HepG2 (cell line): ENCODE results near the gene PJA1. TPM values are rescaled to one million over a fixed set of nuclear protein-coding genes. Genes with fewer than 3 reads are reported as not detected.

ENCODE experiments used
- ATAC-seq: fragments of 200-7000 bp; cut with Tn5 transposase; 3 replicates; pipeline ENCODE4 v1.9.1; 2020; ENCODE audit warnings: mild to moderate bottlenecking, moderate library complexity
- BruUV-seq: library from RNA; stranded (reverse); fragments of 400-500 nt; replicated peaks from 2 replicates; lab custom pipeline; 2021; lab: Mats Ljungman, UMichigan
- CTCF ChIA-PET: fragments of 300-600 bp; formaldehyde crosslinking; extraction: SDS; loops from one replicate; lab custom pipeline; 2021; ENCODE audit warnings: low total read pairs, inconsistent platforms, low intra/inter-chr PET ratio; lab: Yijun Ruan, JAX
- POLR2A ChIA-PET: fragments of 350-600 bp; sonication (Branson Sonifier 250); formaldehyde crosslinking; loops from one replicate; lab custom pipeline; 2020; ENCODE audit warnings: antibody characterized with exemption, inconsistent platforms; lab: Yijun Ruan, JAX
- DNase-seq: peaks from one replicate; pipeline ENCODE4 v3.0.0-alpha.2; 2015; ENCODE audit warnings: low spot score
- FAIRE-seq: peaks from 3 replicates; lab custom pipeline; 2011; peaks lifted over from hg19 to GRCh38; lab: Jason Lieb, UNC
- H2AFZ ChIP-seq: one replicate; pipeline ENCODE4 v1.6.1; 2011; ENCODE audit warnings: low read length, inconsistent platforms
- H3K27ac ChIP-seq: fragments of 300-600 bp; 3 replicates; pipeline ENCODE4 v1.8.0; 2011; ENCODE audit warnings: mixed run types, mild to moderate bottlenecking, mixed read lengths, low read length, inconsistent platforms; ENCODE audit not compliant: insufficient read depth; ENCODE audit errors: extremely low read length
- H3K27me3 ChIP-seq, 2 experiments: fragments of 200-600 bp in 1 of 2; 2 replicates in 1 of 2; 3 replicates in 1 of 2; pipeline versions ENCODE4 v1.6.0 to v1.8.0; 2011; ENCODE audit warnings: low read length in 2 of 2, mild to moderate bottlenecking in 2 of 2, moderate library complexity in 2 of 2, inconsistent platforms in 1 of 2; ENCODE audit not compliant: insufficient read depth in 2 of 2, control insufficient read depth in 1 of 2
- H3K36me3 ChIP-seq, 2 experiments: fragments of 200-600 bp in 1 of 2; replicated peaks in 1 of 2; 2 replicates in 1 of 2; 3 replicates in 1 of 2; pipeline versions ENCODE4 v1.5.1 to v1.8.0; 2011; ENCODE audit warnings: low read length in 2 of 2, inconsistent platforms in 1 of 2; ENCODE audit not compliant: insufficient read depth in 2 of 2, control insufficient read depth in 1 of 2
- H3K4me1 ChIP-seq: 2 replicates; pipeline ENCODE4 v1.5.1; 2012; ENCODE audit warnings: low read length, inconsistent platforms; ENCODE audit not compliant: insufficient read depth
- H3K4me2 ChIP-seq: 2 replicates; pipeline ENCODE4 v1.6.0; 2011; ENCODE audit warnings: low read depth, low read length, inconsistent platforms
- H3K4me3 ChIP-seq, 3 experiments: fragments of 200-600 bp in 1 of 3; sonication (generic), shearing (Covaris generic) in 1 of 3; replicated peaks in 1 of 3; 2 replicates each; pipeline ENCODE4 v1.5.1; 2011 to 2016; ENCODE audit warnings: low read length in 3 of 3, inconsistent platforms in 2 of 3, low read depth in 2 of 3, mild to moderate bottlenecking in 2 of 3, control low read depth in 1 of 3, mixed read lengths in 1 of 3; ENCODE audit not compliant: insufficient read depth in 1 of 3
- H3K79me2 ChIP-seq: one replicate; pipeline ENCODE4 v1.6.1; 2011; ENCODE audit warnings: low read length, inconsistent platforms; ENCODE audit not compliant: insufficient read depth
- H3K9ac ChIP-seq: 2 replicates; pipeline ENCODE4 v1.6.0; 2011; ENCODE audit warnings: mild to moderate bottlenecking, low read depth, low read length, inconsistent platforms; ENCODE audit not compliant: insufficient read depth
- H3K9me3 ChIP-seq: 2 replicates; pipeline ENCODE4 v1.5.1; 2012; ENCODE audit warnings: mild to moderate bottlenecking, low read length
- H4K20me1 ChIP-seq: 2 replicates; pipeline ENCODE4 v1.6.0; 2011; ENCODE audit warnings: inconsistent platforms, mild to moderate bottlenecking, low read length, moderate library complexity; ENCODE audit not compliant: insufficient read depth
- AFF4 ChIP-seq: sonication (generic); formaldehyde crosslinking; IDR thresholded peaks from 2 replicates; pipeline ENCODE4 v1.4.0; 2020; ENCODE audit warnings: missing genetic modification reagents
- CEBPG ChIP-seq: IDR thresholded peaks from 2 replicates; pipeline ENCODE4 v1.6.1; 2016
- NR2F2 ChIP-seq: IDR thresholded peaks from 2 replicates; pipeline ENCODE4 v1.6.1; 2012; ENCODE audit warnings: low read depth, inconsistent platforms, borderline replicate concordance
- TAF15 ChIP-seq: fragments of 200-400 bp; formaldehyde crosslinking; IDR thresholded peaks from one replicate; pipeline ENCODE4 v1.6.1; 2018; ENCODE audit warnings: mild to moderate bottlenecking, low read depth, low read length; ENCODE audit not compliant: poor library complexity, severe bottlenecking
- TSC22D2 ChIP-seq: sonication (generic); formaldehyde crosslinking; IDR thresholded peaks from 2 replicates; pipeline ENCODE4 v1.5.1; 2020; ENCODE audit warnings: missing genetic modification reagents, mild to moderate bottlenecking, borderline replicate concordance
- ZKSCAN8 ChIP-seq: IDR thresholded peaks from 2 replicates; pipeline ENCODE4 v1.6.1; 2016; ENCODE audit warnings: borderline replicate concordance, missing genetic modification reagents, missing compliant biosample characterization
- ZNF619 ChIP-seq: sonication (generic); formaldehyde crosslinking; IDR thresholded peaks from 2 replicates; pipeline ENCODE4 v1.4.0; 2020; ENCODE audit warnings: mild to moderate bottlenecking, missing genetic modification reagents
- WGBS: methylation state at CpG from one replicate; pipeline ENCODE4 v1.1.6; 2017; ENCODE audit warnings: low lambda C conversion rate; 5-methylcytosine and 5-hydroxymethylcytosine counted together
- in situ Hi-C: cut with HindIII; loops from 2 replicates; pipeline ENCODE4 v1.10.0; 2017; ENCODE audit warnings: low pct_unique_long_range_greater_than_20kb; ENCODE audit not compliant: extremely low pct_ligation_motif_present
- intact Hi-C: fragments of 100-400 bp; cut with micrococcal nuclease; formaldehyde crosslinking; loops from one replicate; pipeline ENCODE4 v1.10.0; 2022; ENCODE audit not compliant: unreplicated experiment
- polyA plus RNA-seq, 8 experiments: library from polyadenylated mRNA; depleted of rRNA in 3 of 8; stranded (reverse) in 7 of 8; unstranded in 1 of 8; fragments of >200 nt; fragmentation: Illumina TruSeq in 4 of 8; extraction: Trizol in 4 of 8; gene quantifications; 2 replicates each; pipeline versions ENCODE4 v1.2.1 to v1.2.3, GENCODE V29; 2011 to 2016; ENCODE audit warnings: low read depth in 4 of 8, missing spikeins in 1 of 8, mixed read lengths in 1 of 8; ENCODE audit not compliant: insufficient read depth in 1 of 8
- total RNA-seq, 5 experiments: library from RNA; depleted of rRNA; stranded (reverse); fragments of >200 nt; fragmentation: Illumina TruSeq; extraction: Trizol; gene quantifications; 2 replicates each; pipeline ENCODE4 v1.2.3, GENCODE V29; 2016; ENCODE audit warnings: low read depth in 1 of 5

PJA1 gene
- total and polyA plus RNA-seq, 2 of the 13 experiments (the other 11 are each of a cell fraction or from before 2014, with no cell fraction given) = 3.6 to 9.6 TPM

GRCh38 chrX:69143530-69143929, 21.7 kb downstream of the PJA1 start:
- no TSS peak for BruUV-seq
- no peaks in the 10 kb centered on the region for H3K36me3 ChIP-seq
- TF ChIP-seq ZNF619 (CRISPR knock-in tag) = no peak
- no peak for TF ChIP-seq ZKSCAN8 (CRISPR knock-in tag)
- TF ChIP-seq TAF15 = no peak
- TF ChIP-seq AFF4 = no peak
- TF ChIP-seq TSC22D2 (CRISPR knock-in tag) = no peak
- no peak for TF ChIP-seq NR2F2
- TF ChIP-seq CEBPG = no peak
- no peak overlapping the region for H3K4me2 ChIP-seq
- FAIRE-seq (no peak), ATAC-seq (no peak), DNase-seq (no peak)
- intact Hi-C loops (no loop called here), in situ Hi-C loops (no loop called here)
- WGBS = 0% methylated on average over 2 of the region's 7 CpGs
- ChIA-PET CTCF (no interaction called here), POLR2A (no interaction called here)
- no peak overlapping the region for H2AFZ ChIP-seq
- 0 out of 5 replicates have a peak, but pooled peaks cover 0 to 2% of the 10 kb centered on the region in 2 experiments for H3K27me3 ChIP-seq
- no peak overlapping the region for H3K9ac ChIP-seq
- no peak overlapping the region for H3K4me3 ChIP-seq
- no peaks in the 10 kb centered on the region for H4K20me1 ChIP-seq
- no peaks in the 10 kb centered on the region for H3K79me2 ChIP-seq
- no peaks in the 10 kb centered on the region for H3K9me3 ChIP-seq
- H3K27ac ChIP-seq = no peak overlapping the region
- H3K4me1 ChIP-seq = no peaks in the 10 kb centered on the region
